Measurements from ENCODE around the gene KRT17. TPM values are rescaled to one million over a fixed set of nuclear protein-coding genes. Genes with fewer than 3 reads are reported as not detected.
"Not testable (repeated sequence)": the region's sequence is repeated elsewhere in the genome, so short reads cannot be mapped to it uniquely, and the experiment has no call there.

KRT17 gene
- total RNA-seq, 3 donors from 2014 or later (not counting 1 experiment from before 2014, with no cell fraction given) = not detected

- H3K9me3 ChIP-seq (ENCODE audit: control insufficient read depth, insufficient read depth, low read length) = no peaks in the 10 kb centered on the region
- H3K27me3 Mint-ChIP-seq (ENCODE audit: low read depth in 2 of 2) = peaks cover 21 to 22% of the 10 kb centered on the region in 2 donors
- H3K27ac ChIP-seq (ENCODE audit: low read length) = no peak overlapping the region
- 87% methylated on average over 5 of the region's 5 CpGs for WGBS (ENCODE audit: insufficient coverage)
- DNase-seq = no peak
- no peak for TF ChIP-seq CTCF (IDR thresholded peaks at IDR 0.05)
- no peak overlapping the region for H3K4me3 Mint-ChIP-seq
- H3K4me1 ChIP-seq (ENCODE audit: control insufficient read depth, insufficient read depth, low read length) = no peaks in the 10 kb centered on the region
- no peak overlapping the region for H3K27ac Mint-ChIP-seq
- H3K4me1 Mint-ChIP-seq = no peaks in the 10 kb centered on the region
- H3K36me3 ChIP-seq (ENCODE audit: control insufficient read depth, insufficient read depth, low read length) = no peaks in the 10 kb centered on the region
- H3K36me3 Mint-ChIP-seq = no peaks in the 10 kb centered on the region
- H3K4me3 ChIP-seq (ENCODE audit: low read length) = no peak overlapping the region
- H3K9me3 Mint-ChIP-seq = no peaks in the 10 kb centered on the region
- intact Hi-C loops (cut with micrococcal nuclease) = no loop called here
- no peaks in the 10 kb centered on the region for H3K27me3 ChIP-seq (ENCODE audit: control insufficient read depth, insufficient read depth, low read length)
- no peak for ATAC-seq
Measured at GRCh38 chr17:41585301-41586056, 38.9 kb downstream of the KRT17 start.

GRCh38 chr17:41584331-41584927 lies 39.9 kb downstream of the KRT17 start:
- H3K4me1 Mint-ChIP-seq; DNase-seq; H3K4me3 ChIP-seq (ENCODE audit: low read length); H3K4me3 Mint-ChIP-seq; H3K27ac ChIP-seq (ENCODE audit: low read length); H3K9me3 ChIP-seq (ENCODE audit: control insufficient read depth, insufficient read depth, low read length); H3K27ac Mint-ChIP-seq; H3K9me3 Mint-ChIP-seq; H3K36me3 Mint-ChIP-seq; H3K27me3 ChIP-seq (ENCODE audit: control insufficient read depth, insufficient read depth, low read length); H3K4me1 ChIP-seq (ENCODE audit: control insufficient read depth, insufficient read depth, low read length); ATAC-seq; intact Hi-C loops (cut with micrococcal nuclease); H3K36me3 ChIP-seq (ENCODE audit: control insufficient read depth, insufficient read depth, low read length): not testable (repeated sequence)
- 78% methylated on average over 8 of the region's 8 CpGs for WGBS (ENCODE audit: insufficient coverage)
- H3K27me3 Mint-ChIP-seq (ENCODE audit: low read depth in 2 of 2) = peaks cover 19 to 25% of the 10 kb centered on the region in 2 donors

GRCh38 chr17:41583137-41584127 lies 40.9 kb downstream of the KRT17 start:
- H3K27ac ChIP-seq (ENCODE audit: low read length) = no peak overlapping the region
- Mint-ChIP-seq H3K9me3 (no peaks in the 10 kb centered on the region), H3K27ac (no peak overlapping the region), H3K27me3 (ENCODE audit: low read depth in 2 of 2) (peaks cover 19 to 25% of the 10 kb centered on the region in 2 donors), H3K4me3 (no peak overlapping the region), H3K4me1 (no peaks in the 10 kb centered on the region), H3K36me3 (no peaks in the 10 kb centered on the region)
- H3K36me3 ChIP-seq (ENCODE audit: control insufficient read depth, insufficient read depth, low read length) = no peaks in the 10 kb centered on the region
- peaks cover 7% of the 10 kb centered on the region for H3K27me3 ChIP-seq (ENCODE audit: control insufficient read depth, insufficient read depth, low read length)
- TF ChIP-seq CTCF (IDR thresholded peaks at IDR 0.05) = no peak
- 90% methylated on average over 33 of the region's 33 CpGs for WGBS (ENCODE audit: insufficient coverage)
- DNase-seq = no peak
- H3K9me3 ChIP-seq (ENCODE audit: control insufficient read depth, insufficient read depth, low read length) = no peaks in the 10 kb centered on the region
- peaks cover 5% of the 10 kb centered on the region for H3K4me1 ChIP-seq (ENCODE audit: control insufficient read depth, insufficient read depth, low read length)
- H3K4me3 ChIP-seq (ENCODE audit: low read length) = no peak overlapping the region
- ATAC-seq = no peak
- intact Hi-C loops (cut with micrococcal nuclease) = no loop called here

GRCh38 chr17:41582061-41582968 lies 42.1 kb downstream of the KRT17 start:
- H3K27me3 Mint-ChIP-seq (ENCODE audit: low read depth in 2 of 2) = peaks cover 22 to 25% of the 10 kb centered on the region in 2 donors
- H3K36me3 ChIP-seq (ENCODE audit: control insufficient read depth, insufficient read depth, low read length); H3K27me3 ChIP-seq (ENCODE audit: control insufficient read depth, insufficient read depth, low read length); H3K4me1 ChIP-seq (ENCODE audit: control insufficient read depth, insufficient read depth, low read length); H3K4me1 Mint-ChIP-seq; H3K27ac Mint-ChIP-seq; H3K9me3 ChIP-seq (ENCODE audit: control insufficient read depth, insufficient read depth, low read length); DNase-seq; H3K36me3 Mint-ChIP-seq; H3K4me3 ChIP-seq (ENCODE audit: low read length); H3K4me3 Mint-ChIP-seq; ATAC-seq; H3K27ac ChIP-seq (ENCODE audit: low read length); H3K9me3 Mint-ChIP-seq; intact Hi-C loops (cut with micrococcal nuclease): not testable (repeated sequence)
- whole genome bisulfite sequencing (ENCODE audit: insufficient coverage) = 88% methylated on average over 12 of the region's 13 CpGs
